GM12864 (cell line): ENCODE data around the gene MYRIP.
A peak's percentile ranks its signal among the peaks of the same experiment; 100 is the strongest.

Experiments used
- DNase-seq: peaks from one replicate; pipeline ENCODE4 v3.0.0-alpha.2; 2011; ENCODE audit warnings: low read depth
- H3K4me3 ChIP-seq: 2 replicates; pipeline ENCODE4 v1.5.1; 2011; ENCODE audit warnings: mild to moderate bottlenecking, low read depth, low read length, control low read depth
- CTCF ChIP-seq: IDR thresholded peaks from 2 replicates; pipeline ENCODE4 v1.5.1; 2011; ENCODE audit warnings: low read depth, mild to moderate bottlenecking, moderate library complexity, low read length, control low read depth, inconsistent platforms; ENCODE audit errors: missing control alignments

The MYRIP gene

GRCh38 chr3:40306336-40306735 is 496.9 kb downstream of the MYRIP start:
- DNase-seq = no peak
- H3K4me3 ChIP-seq = no peak overlapping the region
- no peak for TF ChIP-seq CTCF

GRCh38 chr3:40307176-40307575 is 497.8 kb downstream of the MYRIP start:
- no peak for DNase-seq
- H3K4me3 ChIP-seq = no peak overlapping the region
- TF ChIP-seq CTCF = no peak

- TF ChIP-seq CTCF = no peak
- H3K4me3 ChIP-seq = peak overlapping the region; percentile 92
- no peak for DNase-seq
These were observed 499.5 kb downstream of the MYRIP start for GRCh38 chr3:40308725-40309417.

GRCh38 chr3:40309418-40309924 is 500.1 kb downstream of the MYRIP start, which contains the start of gene EIF1B:
Gene EIF1B (plus strand): TSS chr3:40309707. CDS start chr3:40309942, 235 bp downstream.
- DNase-seq = peak; percentile 92
- H3K4me3 ChIP-seq = peak within 1 kb of the TSS; percentile 92
- peak; percentile 92 for TF ChIP-seq CTCF
